ENCODE measurements around the gene MALT1.
"Not testable (repeated sequence)": the region's sequence is repeated elsewhere in the genome, so short reads cannot be mapped to it uniquely, and the experiment has no call there.

DNA sequence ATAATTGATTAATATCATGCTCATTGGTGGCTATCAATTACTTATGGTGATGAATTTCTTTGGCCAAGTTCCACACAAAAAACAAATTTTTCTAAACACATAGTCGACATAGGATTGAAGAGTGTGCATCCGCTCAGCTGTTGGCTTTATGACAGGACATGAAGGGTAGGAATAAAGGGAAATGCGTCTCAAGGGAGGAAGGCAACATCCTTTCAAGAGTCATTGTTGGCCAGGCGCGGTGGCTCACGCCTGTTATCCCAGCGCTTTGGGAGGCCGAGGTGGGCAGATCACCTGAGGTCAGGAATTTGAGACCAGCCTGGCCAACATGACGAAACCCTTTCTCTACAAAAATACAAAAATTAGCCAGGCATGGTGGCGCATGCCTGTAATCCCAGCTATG is 20.4 kb upstream of the MALT1 start:
- TF ChIP-seq, protein P1, sequence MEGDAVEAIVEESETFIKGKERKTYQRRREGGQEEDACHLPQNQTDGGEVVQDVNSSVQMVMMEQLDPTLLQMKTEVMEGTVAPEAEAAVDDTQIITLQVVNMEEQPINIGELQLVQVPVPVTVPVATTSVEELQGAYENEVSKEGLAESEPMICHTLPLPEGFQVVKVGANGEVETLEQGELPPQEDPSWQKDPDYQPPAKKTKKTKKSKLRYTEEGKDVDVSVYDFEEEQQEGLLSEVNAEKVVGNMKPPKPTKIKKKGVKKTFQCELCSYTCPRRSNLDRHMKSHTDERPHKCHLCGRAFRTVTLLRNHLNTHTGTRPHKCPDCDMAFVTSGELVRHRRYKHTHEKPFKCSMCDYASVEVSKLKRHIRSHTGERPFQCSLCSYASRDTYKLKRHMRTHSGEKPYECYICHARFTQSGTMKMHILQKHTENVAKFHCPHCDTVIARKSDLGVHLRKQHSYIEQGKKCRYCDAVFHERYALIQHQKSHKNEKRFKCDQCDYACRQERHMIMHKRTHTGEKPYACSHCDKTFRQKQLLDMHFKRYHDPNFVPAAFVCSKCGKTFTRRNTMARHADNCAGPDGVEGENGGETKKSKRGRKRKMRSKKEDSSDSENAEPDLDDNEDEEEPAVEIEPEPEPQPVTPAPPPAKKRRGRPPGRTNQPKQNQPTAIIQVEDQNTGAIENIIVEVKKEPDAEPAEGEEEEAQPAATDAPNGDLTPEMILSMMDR (IDR thresholded peaks at IDR 0.05) = not testable (repeated sequence)
- TF ChIP-seq EP300, POLR2A, POLR2AphosphoS5 (IDR thresholded peaks at IDR 0.05): not testable (repeated sequence)

All from sigmoid colon (tissue), 4 donors.